Neutrophil (primary cell): ENCODE measurements around the gene PADI2.

Experiments used
- H3K27ac ChIP-seq: fragments of 200-600 bp; sonication (generic); 2 replicates; pipeline ENCODE4 v1.5.1; 2016; ENCODE audit warnings: mild to moderate bottlenecking, moderate library complexity
- H3K27me3 ChIP-seq: fragments of 200-600 bp; sonication (generic); 2 replicates; pipeline ENCODE4 v1.6.0; 2016; ENCODE audit warnings: mild to moderate bottlenecking
- H3K36me3 ChIP-seq: fragments of 200-600 bp; sonication (generic); 2 replicates; pipeline ENCODE4 v1.5.1; 2017
- H3K4me1 ChIP-seq, 2 experiments: fragments of 200-600 bp in 1 of 2; sonication (generic) in 1 of 2; 1 replicate in 1 of 2; 2 replicates in 1 of 2; pipeline versions ENCODE4 v1.5.1 to v1.6.1; 2013 to 2016; ENCODE audit warnings: low read depth in 1 of 2, low read length in 1 of 2, mild to moderate bottlenecking in 1 of 2, moderate library complexity in 1 of 2; ENCODE audit not compliant: control insufficient read depth in 1 of 2, insufficient read depth in 1 of 2
- H3K4me3 ChIP-seq, 2 experiments: fragments of 200-600 bp in 1 of 2; sonication (generic) in 1 of 2; 1 replicate in 1 of 2; 2 replicates in 1 of 2; pipeline ENCODE4 v1.5.1; 2013 to 2016; ENCODE audit warnings: low read depth in 1 of 2, low read length in 1 of 2, mild to moderate bottlenecking in 1 of 2, moderate library complexity in 1 of 2
- H3K9me3 ChIP-seq: fragments of 200-600 bp; sonication (generic); 2 replicates; pipeline ENCODE4 v1.5.1; 2016
- CTCF ChIP-seq: fragments of 200-600 bp; sonication (generic); IDR thresholded peaks from 2 replicates; pipeline ENCODE4 v1.5.1; 2016; ENCODE audit warnings: antibody characterized with exemption

The PADI2 gene

GRCh38 chr1:17018849-17019248 is 100.4 kb downstream of the PADI2 start:
- TF ChIP-seq CTCF, result no peak
- Histone ChIP-seq H3K36me3 (peaks cover 61% of the 10 kb centered on the region), H3K27me3 (no peaks in the 10 kb centered on the region), H3K4me3 (no peak overlapping the region), H3K27ac (peak overlapping the region; percentile 18), H3K4me1 (peaks cover 33 to 36% of the 10 kb centered on the region in 2 experiments), H3K9me3 (no peaks in the 10 kb centered on the region)

GRCh38 chr1:17017435-17017834 is 101.8 kb downstream of the PADI2 start:
- no peak for TF ChIP-seq CTCF
- no peaks in the 10 kb centered on the region for H3K27me3 ChIP-seq
- H3K9me3 ChIP-seq, result no peaks in the 10 kb centered on the region
- peaks cover 38 to 40% of the 10 kb centered on the region in 2 experiments for H3K4me1 ChIP-seq
- no peak overlapping the region for H3K4me3 ChIP-seq
- no peak overlapping the region for H3K27ac ChIP-seq
- peaks cover 47% of the 10 kb centered on the region for H3K36me3 ChIP-seq
